HG02642 (cell line): ENCODE measurements around the gene C16orf90.
"Not testable (repeated sequence)": the region's sequence is repeated elsewhere in the genome, so short reads cannot be mapped to it uniquely, and the experiment has no call there.

Experiments
- ATAC-seq: cut with Tn5 transposase; IDR thresholded peaks from one replicate; pipeline ENCODE4 v1.9.1; 2021; ENCODE audit warnings: mild to moderate bottlenecking; ENCODE audit not compliant: unreplicated experiment, poor library complexity

Gene C16orf90

GRCh38 chr16:3514621-3515020 is 19.3 kb upstream of the C16orf90 start:
- no peak for ATAC-seq

GRCh38 chr16:3513892-3514583 is 18.7 kb upstream of the C16orf90 start:
- ATAC-seq: no peak

- ATAC-seq: no peak
Observed at GRCh38 chr16:3511286-3512180, 16.2 kb upstream of the C16orf90 start.

GRCh38 chr16:3510416-3510815 is 15.1 kb upstream of the C16orf90 start:
- ATAC-seq: no peak

GRCh38 chr16:3509470-3509928 is 14.2 kb upstream of the C16orf90 start:
- no peak for ATAC-seq

- no peak for ATAC-seq
Observed at GRCh38 chr16:3508736-3509135, 13.4 kb upstream of the C16orf90 start.

GRCh38 chr16:3503523-3503922 is 8.2 kb upstream of the C16orf90 start:
- no peak for ATAC-seq

GRCh38 chr16:3501783-3502400 is 6.6 kb upstream of the C16orf90 start:
- no peak for ATAC-seq

GRCh38 chr16:3501412-3501761 is 6.1 kb upstream of the C16orf90 start:
- ATAC-seq: not testable (repeated sequence)

GRCh38 chr16:3498988-3499387 is 3.7 kb upstream of the C16orf90 start:
- no peak for ATAC-seq

GRCh38 chr16:3497771-3498170 is 2.5 kb upstream of the C16orf90 start:
- no peak for ATAC-seq

GRCh38 chr16:3496386-3496785 is 1.1 kb upstream of the C16orf90 start:
- ATAC-seq: no peak

- ATAC-seq: no peak
Observed at GRCh38 chr16:3494386-3494973, 809 bp downstream of the C16orf90 start.

GRCh38 chr16:3492356-3492755 is 2.9 kb downstream of the C16orf90 start:
- no peak for ATAC-seq

- ATAC-seq: no peak
Observed at GRCh38 chr16:3490911-3491629, 4.2 kb downstream of the C16orf90 start.

GRCh38 chr16:3488801-3489200 is 6.5 kb downstream of the C16orf90 start:
- ATAC-seq: no peak

- no peak for ATAC-seq
Observed at GRCh38 chr16:3487521-3488410, 7.5 kb downstream of the C16orf90 start.

- no peak for ATAC-seq
Observed at GRCh38 chr16:3486506-3487215, 8.6 kb downstream of the C16orf90 start.
